Measurements from ENCODE around the gene SIX4.

- TF ChIP-seq POLR2A (IDR thresholded peaks at IDR 0.05): no peak
- no peak for TF ChIP-seq CTCF (IDR thresholded peaks at IDR 0.05)
These were observed 37.3 kb downstream of the SIX4 start for GRCh38 chr14:60686865-60687264.
